ENCODE results near the gene PAPSS2. TPM values are rescaled to one million over a fixed set of nuclear protein-coding genes. Genes with fewer than 3 reads are reported as not detected.

Gene PAPSS2
- total RNA-seq: 103 and 106 TPM in 2 replicates

GRCh38 chr10:87659571-87660483 is at the start of gene PAPSS2:
Gene PAPSS2 (plus strand): TSS chr10:87659878. CDS start chr10:87659982, 104 bp downstream.

Other genes starting within 250 kb of the PAPSS2 start
- gene MINPP1, start 155.0 kb upstream of the PAPSS2 start, total RNA-seq: 30.7 and 33.3 TPM in 2 replicates
- 59.7 and 77.5 TPM in 2 replicates for gene ATAD1, start 158.3 kb downstream of the PAPSS2 start, total RNA-seq
- gene KLLN, start 203.7 kb downstream of the PAPSS2 start, total RNA-seq: 0.40 and 0.65 TPM in 2 replicates
- 139 and 171 TPM in 2 replicates for gene PTEN, start 203.7 kb downstream of the PAPSS2 start, total RNA-seq

Measured in thoracic aorta endothelial cell (primary cell).